Body of pancreas (tissue), 4 donors: ENCODE data around the gene MORN1.

ENCODE experiments used
- CTCF ChIP-seq, 7 experiments: fragments of 450-650 bp in 4 of 7; fragments of 200-600 bp in 3 of 7; sonication (generic) in 3 of 7; IDR thresholded peaks; one replicate each; pipeline ENCODE4 v1.5.1; 2016 to 2019; ENCODE audit warnings: antibody characterized with exemption in 7 of 7
- POLR2A ChIP-seq, 3 donors: fragments of 450-650 bp; IDR thresholded peaks; one replicate each; pipeline ENCODE4 v1.6.1; 2016; ENCODE audit warnings: antibody characterized with exemption in 3 of 3, mild to moderate bottlenecking in 2 of 3

- TF ChIP-seq CTCF (IDR thresholded peaks at IDR 0.05) (no peak), POLR2A (IDR thresholded peaks at IDR 0.05) (no peak)
Observed at GRCh38 chr1:2330035-2330434, 61.3 kb downstream of the MORN1 start.
